ENCODE measurements around the gene LTB4R.

The LTB4R gene

DNA sequence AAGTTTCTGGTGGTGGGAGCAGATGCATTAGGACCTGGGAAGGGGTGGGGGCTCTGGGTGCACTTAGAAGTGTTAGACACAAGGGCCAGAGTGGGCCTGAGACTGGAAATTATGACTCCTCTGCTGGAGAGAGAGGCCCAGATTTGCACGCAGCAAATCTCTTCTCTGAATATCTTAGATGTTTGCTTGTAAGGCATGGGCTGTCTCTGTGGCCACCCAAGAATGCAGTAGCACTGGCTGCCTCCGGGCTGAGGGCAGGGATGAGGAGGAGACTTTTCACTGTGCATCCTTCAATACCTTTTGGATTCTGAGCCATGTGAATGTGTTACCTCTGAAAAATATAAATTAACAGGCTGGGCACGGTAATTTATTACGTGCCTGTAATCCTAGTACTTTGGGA lies 26.0 kb upstream of the LTB4R start:
- no peak overlapping the region for H3K4me3 ChIP-seq (ENCODE audit: low read length)
- no peak for TF ChIP-seq ZNF274 (IDR thresholded peaks at IDR 0.05; ENCODE audit: low read depth, low read length)

DNA sequence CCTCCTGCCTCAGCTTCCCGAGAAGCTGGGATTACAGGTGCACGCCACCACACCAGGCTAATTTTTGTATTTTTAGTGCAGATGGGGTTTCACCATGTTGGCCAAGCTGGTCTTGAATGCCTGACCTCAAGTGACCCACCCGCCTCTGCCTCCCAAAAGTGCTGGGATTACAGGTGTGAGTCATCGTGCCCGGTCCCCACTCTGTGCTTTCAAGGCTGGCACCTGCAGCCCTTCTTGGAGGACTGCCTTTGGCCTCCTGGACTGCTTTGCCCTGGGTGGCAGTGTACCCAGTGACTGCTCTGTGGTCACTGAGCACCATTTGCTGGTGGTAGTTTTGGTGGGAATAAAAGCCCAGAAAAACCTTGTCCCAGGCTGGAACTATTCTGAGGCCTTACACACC lies 24.3 kb upstream of the LTB4R start:
- H3K4me3 ChIP-seq (ENCODE audit: low read length) = no peak overlapping the region
- no peak for TF ChIP-seq ZNF274 (IDR thresholded peaks at IDR 0.05; ENCODE audit: low read depth, low read length)

- TF ChIP-seq ZNF274 (IDR thresholded peaks at IDR 0.05; ENCODE audit: low read depth, low read length) = no peak
- no peak overlapping the region for H3K4me3 ChIP-seq (ENCODE audit: low read length)
Measured at GRCh38 chr14:24289649-24290280, 21.5 kb upstream of the LTB4R start.

DNA sequence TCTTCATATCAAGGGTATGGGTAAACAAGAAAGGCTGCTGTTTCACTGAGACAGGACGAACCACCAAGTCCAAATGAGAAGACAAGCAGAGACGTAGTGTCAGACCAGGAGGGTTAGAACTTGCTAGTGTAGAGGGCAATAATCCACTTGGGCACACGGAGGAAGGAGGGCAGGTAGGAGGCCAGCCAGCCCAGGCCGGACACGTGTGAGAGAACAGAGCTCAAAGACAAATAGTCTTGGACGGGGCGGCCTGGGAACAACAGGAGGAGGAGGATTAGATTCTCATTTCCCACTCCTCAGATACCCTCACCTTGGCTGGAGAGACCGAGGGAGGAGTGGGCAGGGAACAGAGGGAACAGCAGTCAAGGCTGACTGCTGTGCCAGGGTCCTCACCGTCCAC lies 20.6 kb upstream of the LTB4R start:
- H3K4me3 ChIP-seq (ENCODE audit: low read length) = no peak overlapping the region
- no peak for TF ChIP-seq ZNF274 (IDR thresholded peaks at IDR 0.05; ENCODE audit: low read depth, low read length)

- no peak overlapping the region for H3K4me3 ChIP-seq (ENCODE audit: low read length)
- TF ChIP-seq ZNF274 (IDR thresholded peaks at IDR 0.05; ENCODE audit: low read depth, low read length) = no peak
Measured at GRCh38 chr14:24291446-24292117, 19.7 kb upstream of the LTB4R start.

GRCh38 chr14:24292118-24292807 lies 19.0 kb upstream of the LTB4R start:
- no peak overlapping the region for H3K4me3 ChIP-seq (ENCODE audit: low read length)
- TF ChIP-seq ZNF274 (IDR thresholded peaks at IDR 0.05; ENCODE audit: low read depth, low read length) = no peak

DNA sequence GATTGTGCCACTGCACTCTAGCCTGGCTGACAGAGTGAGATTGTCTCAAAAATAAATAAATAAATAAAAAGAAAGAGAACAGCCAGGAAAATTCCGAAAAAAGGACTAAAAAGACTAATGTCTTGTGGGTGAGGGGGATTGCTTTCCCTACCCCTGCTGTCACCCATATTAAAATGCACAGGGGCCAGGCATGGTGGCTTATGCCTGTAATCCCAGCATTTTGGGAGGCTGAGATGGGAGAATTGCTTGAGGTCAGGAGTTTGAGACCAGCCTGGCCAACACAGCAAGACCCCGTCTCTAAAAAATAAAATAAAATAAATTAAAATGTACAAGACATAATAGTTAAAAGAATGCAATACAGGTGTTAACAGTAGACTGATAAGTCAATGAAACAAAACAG lies 17.8 kb upstream of the LTB4R start:
- H3K4me3 ChIP-seq (ENCODE audit: low read length) = no peak overlapping the region
- TF ChIP-seq ZNF274 (IDR thresholded peaks at IDR 0.05; ENCODE audit: low read depth, low read length) = no peak

- TF ChIP-seq ZNF274 (IDR thresholded peaks at IDR 0.05; ENCODE audit: low read depth, low read length) = no peak
- no peak overlapping the region for H3K4me3 ChIP-seq (ENCODE audit: low read length)
Measured at GRCh38 chr14:24296341-24297157, 14.8 kb upstream of the LTB4R start.

GRCh38 chr14:24297190-24297964 lies 13.9 kb upstream of the LTB4R start:
- H3K4me3 ChIP-seq (ENCODE audit: low read length) = no peak overlapping the region
- TF ChIP-seq ZNF274 (IDR thresholded peaks at IDR 0.05; ENCODE audit: low read depth, low read length) = no peak

- H3K4me3 ChIP-seq (ENCODE audit: low read length) = peak overlapping the region; percentile 96
- TF ChIP-seq ZNF274 (IDR thresholded peaks at IDR 0.05; ENCODE audit: low read depth, low read length) = no peak
Measured at GRCh38 chr14:24298892-24299254, 12.4 kb upstream of the LTB4R start.

- peak within 1 kb of the TSS; percentile 96 for H3K4me3 ChIP-seq (ENCODE audit: low read length)
- no peak for TF ChIP-seq ZNF274 (IDR thresholded peaks at IDR 0.05; ENCODE audit: low read depth, low read length)
Measured at GRCh38 chr14:24299255-24300191, 11.8 kb upstream of the LTB4R start, which contains the start of the genes DHRS1 and NOP9. DHRS1 (minus strand) TSS chr14:24299780; CDS start chr14:24299106, 674 bp downstream. NOP9 (plus strand) TSS chr14:24299850; CDS start chr14:24299955, 105 bp downstream.

GRCh38 chr14:24300326-24300980 lies 10.8 kb upstream of the LTB4R start:
- no peak for TF ChIP-seq ZNF274 (IDR thresholded peaks at IDR 0.05; ENCODE audit: low read depth, low read length)
- peak overlapping the region; percentile 96 for H3K4me3 ChIP-seq (ENCODE audit: low read length)

Data from GM08714 (cell line).